ENCODE results near the gene PVALB. TPM values are rescaled to one million over a fixed set of nuclear protein-coding genes. Genes with fewer than 3 reads are reported as not detected.

The PVALB gene, protein sequence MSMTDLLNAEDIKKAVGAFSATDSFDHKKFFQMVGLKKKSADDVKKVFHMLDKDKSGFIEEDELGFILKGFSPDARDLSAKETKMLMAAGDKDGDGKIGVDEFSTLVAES
- not detected in 2 replicates for total RNA-seq

DNA sequence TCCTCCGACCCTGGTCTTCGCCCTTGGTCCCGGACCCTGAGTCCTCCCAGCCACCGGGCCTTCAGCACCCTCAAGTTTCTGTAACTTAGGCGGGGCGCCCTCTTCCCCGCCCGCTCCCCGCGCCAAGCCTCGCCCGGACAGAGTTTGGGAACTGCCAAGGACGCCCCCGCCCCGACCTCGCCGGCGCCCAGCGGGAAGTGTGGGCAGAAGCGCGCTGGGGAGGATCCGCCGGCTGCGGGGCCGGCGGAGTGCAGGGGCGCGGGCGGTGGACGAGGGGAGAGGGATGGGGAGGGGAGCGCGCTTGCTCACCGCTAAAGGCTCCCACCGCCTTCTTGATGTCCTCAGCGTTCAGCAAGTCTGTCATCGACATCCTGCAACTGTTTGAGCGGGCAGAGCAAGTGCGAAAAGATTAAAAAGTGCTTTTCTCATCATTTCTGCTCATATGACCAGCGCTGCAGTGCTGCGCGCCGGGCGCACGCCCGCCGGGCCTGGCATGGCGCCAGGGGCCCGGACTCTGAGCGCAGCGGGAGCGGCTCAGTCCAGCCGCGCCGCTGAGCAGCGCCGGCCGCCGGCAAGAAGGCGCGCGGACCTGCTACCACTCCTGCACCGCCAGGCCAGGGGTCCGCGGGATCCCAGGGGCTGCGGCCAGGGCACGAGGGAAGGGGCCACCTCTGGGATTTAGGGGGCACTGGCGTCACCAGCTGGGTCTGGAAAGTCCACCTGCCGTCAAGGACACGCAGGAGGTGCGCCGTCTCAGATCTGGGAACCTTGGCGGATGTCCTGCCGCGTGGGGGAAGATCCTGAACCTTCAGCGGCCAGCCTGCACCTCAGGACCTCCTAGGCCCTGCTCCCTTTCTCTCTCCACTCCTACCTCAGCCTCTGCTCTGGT is at the start of gene PVALB:
Gene PVALB, minus strand, starts transcription at position 400 of the 889 bp plus-strand sequence. Its CDS starts 30 bp downstream, at position 370.
- intact Hi-C loops (cut with micrococcal nuclease) = no loop called here

DNA sequence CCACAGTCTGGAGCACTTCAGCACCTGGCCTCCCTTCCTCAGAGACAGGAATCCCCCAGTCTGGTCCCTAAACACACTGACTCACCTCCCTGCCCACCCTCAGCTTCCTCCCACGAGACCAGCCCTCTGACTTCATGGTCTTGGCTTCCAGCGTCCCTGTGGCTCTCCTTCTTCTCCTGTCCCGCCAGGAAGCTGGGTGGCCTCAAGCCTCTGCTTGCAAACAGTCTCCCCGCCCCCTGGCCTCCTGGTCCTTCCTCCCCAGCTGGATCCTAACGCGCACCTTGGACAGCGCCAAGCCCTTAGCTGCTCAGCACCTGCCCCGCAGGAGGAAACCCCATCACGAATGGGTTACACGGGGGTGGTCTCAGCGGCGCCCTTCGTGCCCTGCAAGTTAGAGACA is 48.5 kb upstream of the PVALB start:
- intact Hi-C loops (cut with micrococcal nuclease) = no loop called here

DNA sequence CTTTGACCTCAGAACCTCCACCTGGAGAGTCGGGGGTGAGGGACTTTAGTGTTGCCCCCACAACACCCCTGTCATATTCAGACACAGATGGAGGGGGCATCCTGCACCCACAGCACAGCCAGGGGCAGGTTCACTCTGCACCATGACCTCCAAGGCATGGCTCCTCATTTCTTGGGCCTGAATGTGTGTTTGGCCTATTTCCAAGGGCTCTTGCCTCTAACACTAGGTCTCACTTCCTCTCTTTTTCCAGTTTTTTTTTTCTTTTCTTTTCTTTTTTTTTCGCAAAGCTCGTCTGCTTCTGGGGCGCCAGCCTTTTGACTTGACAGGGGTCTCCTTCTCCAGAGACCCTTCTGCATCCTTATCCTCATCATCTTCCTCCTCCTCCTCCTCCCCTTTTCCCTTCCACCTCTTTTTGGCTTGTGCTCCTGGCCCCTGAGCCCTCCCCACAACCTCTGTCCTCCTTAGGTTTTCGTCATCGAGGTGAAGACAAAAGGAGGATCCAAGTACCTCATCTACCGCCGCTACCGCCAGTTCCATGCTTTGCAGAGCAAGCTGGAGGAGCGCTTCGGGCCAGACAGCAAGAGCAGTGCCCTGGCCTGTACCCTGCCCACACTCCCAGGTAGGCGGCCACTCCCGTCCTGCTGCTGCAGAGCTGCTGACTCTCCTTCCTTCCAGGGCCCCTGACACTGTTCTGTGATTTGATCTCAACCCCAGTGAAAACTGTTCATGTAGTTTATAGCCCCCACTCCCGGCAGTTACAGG is 47.8 kb upstream of the PVALB start:
- intact Hi-C loops (cut with micrococcal nuclease) = loop anchor here (5.0 kb wide), 1 partner anchor 38 kb away; no protein-coding TSS in a partner anchor

DNA sequence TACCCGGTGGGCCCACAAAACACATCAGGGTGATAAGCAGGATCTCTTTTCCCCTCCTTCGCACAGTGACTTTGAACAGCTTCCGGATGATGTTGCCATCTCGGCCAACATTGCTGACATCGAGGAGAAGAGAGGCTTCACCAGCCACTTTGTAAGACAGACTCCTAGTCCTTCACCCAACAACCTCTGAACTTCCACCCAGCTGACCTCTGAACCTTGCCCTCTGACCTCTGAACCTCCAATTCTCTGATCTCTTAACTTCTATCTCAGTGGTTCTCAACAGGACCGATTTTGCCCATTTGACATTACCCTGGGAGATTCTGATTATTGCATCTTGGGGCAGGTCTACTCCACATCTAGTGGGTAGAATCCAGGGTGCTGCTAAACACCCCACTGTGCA is 47.1 kb upstream of the PVALB start:
- intact Hi-C loops (cut with micrococcal nuclease) = loop anchor here (5.0 kb wide), 1 partner anchor 38 kb away; no protein-coding TSS in a partner anchor

DNA sequence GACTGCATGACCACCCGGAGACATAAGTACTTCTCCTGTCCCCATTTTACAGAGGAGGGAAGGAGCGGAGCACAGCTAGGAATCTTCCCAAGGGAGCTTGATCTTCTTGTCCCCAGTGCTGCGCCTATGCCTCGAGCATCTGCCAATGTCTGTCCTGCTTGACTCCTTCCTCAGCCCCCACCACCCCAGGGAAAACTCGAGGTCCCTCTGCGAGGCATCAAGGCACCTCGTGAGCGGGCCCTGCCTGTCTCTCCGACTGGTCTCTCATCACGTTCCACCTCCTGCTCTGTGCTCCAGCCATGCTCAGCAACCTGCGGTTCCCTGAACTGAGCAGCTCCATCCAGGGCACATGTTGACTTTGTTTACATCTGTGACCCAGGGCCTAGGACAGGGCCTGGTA is 46.4 kb upstream of the PVALB start:
- intact Hi-C loops (cut with micrococcal nuclease) = loop anchor here (5.0 kb wide), 1 partner anchor 39 kb away; no protein-coding TSS in a partner anchor

DNA sequence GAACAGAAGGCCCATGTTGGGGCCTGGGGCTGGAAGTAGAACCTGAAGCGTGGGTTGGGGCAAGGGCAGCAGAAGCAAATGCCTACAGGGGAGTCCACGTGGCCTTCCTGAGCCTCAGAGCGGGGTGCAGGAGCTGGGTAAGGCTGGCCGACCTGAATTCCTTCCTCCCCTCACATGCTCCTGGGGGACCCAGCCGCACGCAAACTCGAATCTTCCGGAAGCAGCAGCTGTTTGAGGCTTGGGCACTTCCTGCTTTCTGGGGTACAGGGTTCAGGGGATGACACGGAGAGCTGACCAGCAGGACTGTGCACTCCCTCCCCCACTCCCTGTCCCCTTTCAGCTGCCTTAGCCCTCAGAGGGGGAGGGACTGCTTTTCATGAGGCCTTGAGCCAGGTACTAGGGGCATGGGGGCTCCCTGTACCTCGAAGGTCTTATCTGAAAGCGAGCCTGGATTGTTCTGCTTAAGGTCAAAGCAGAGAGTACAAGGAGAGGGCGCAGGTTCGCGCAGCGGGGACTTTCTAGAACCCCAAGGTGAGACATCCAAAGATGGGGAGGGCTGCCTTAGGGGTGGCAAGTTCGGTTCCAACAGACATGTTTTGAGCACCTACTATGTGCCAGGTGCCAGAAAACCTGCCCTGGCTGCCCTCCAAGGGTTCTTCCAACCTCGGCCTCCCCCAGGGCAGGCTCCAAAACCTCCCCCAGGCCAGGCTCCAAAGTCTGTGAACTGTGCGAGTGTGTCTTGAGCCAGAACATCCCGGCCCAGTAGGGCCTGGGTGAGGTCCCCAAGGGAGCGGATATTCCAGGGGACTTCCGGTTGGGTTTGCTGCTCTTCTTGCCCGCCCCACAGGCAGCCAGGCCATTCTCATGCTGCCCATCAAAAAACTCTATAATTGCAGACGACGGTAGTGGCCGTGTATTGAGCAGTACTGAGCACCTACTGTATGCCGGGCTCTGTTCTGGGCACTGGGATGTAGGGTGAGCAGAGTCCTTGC is 45.7 kb upstream of the PVALB start:
- intact Hi-C loops (cut with micrococcal nuclease) = loop anchor here (5.0 kb wide), 1 partner anchor 40 kb away; no protein-coding TSS in a partner anchor

DNA sequence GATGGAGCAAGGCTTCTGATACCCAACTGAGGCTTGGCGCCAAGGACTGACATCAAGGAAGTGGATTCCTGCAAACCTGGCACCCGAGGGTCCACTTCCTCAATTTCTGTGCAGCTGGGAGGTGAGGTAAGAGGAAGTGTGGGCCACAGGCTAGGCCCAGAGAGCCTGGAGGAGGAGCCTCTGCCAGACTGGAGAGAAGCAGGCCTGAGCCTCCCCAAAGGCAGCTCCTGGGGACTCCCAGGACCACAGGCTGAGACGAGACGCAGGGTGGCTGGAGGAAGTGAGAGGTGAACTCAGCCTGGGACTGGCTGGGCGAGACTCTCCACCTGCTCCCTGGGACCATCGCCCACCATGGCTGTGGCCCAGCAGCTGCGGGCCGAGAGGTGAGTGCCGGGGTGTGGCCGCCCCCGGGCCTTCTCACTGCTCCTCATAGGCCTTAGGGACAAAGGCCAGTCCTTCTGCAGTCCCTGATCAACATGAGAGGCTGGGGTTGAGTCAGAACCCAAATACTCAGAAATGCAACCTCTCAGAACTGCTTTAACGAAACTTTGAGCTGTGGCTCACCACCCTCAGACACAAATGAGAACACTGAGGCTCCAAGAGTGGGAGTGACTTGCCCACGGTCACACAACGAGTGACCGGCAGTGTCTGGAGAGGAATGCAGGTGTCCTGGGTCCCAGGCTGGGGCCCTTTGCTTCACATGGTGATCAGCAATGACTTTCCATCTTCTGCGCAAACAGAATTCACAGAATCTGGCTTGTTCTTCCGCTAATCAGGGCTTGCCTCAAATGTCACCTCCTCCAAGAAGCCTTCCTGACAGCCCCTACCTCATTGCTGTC is 44.2 kb upstream of the PVALB start, which contains the start of gene NCF4:
Gene NCF4, plus strand, starts transcription at position 186 of the 839 bp plus-strand sequence. Its CDS starts 166 bp downstream, at position 352.
- intact Hi-C loops (cut with micrococcal nuclease) = loop anchor here (1.0 to 5.0 kb wide), 2 partner anchors 12 to 41 kb away; no protein-coding TSS in a partner anchor

DNA sequence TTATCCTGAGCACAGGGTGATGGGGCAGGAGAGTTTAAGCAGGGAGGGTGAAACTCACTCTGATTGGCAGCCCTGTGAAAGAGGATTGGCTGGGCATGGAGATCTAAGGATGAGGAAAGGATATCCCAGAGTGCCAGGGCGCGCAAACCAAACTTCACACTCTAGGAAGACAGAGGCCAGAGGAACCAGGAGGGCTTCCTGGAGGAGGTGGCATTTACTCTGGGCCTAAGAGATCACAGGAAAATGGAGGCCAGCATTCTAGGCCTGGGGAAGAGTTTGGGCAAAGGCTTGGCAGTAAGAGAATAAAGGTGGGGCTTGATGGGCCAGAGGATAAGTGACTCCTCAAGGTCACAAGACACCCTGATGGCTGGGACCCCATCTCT is 43.6 kb upstream of the PVALB start:
- intact Hi-C loops (cut with micrococcal nuclease) = loop anchor here (5.0 kb wide), 1 partner anchor 42 kb away; no protein-coding TSS in a partner anchor

DNA sequence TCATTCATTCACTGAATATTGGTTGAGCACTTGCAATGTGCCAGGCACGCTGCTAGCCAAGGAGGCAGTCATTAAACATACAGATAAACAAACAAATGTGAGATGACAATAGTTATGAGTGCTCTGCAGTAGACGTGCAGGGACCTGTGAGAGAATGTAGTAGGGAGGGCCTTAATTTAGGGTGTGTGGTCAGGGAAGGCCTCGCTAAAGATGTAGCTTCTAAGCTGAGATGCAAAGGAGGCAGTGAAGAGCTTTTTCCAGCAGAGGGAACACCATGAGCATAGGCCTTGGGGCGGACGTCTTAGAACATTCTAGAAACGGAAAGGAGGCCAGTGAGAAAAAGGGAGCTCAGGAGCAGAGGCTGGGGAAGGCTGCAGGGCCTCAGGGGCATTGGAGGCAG is 43.2 kb upstream of the PVALB start:
- intact Hi-C loops (cut with micrococcal nuclease) = loop anchor here (5.0 kb wide), 1 partner anchor 42 kb away; no protein-coding TSS in a partner anchor

DNA sequence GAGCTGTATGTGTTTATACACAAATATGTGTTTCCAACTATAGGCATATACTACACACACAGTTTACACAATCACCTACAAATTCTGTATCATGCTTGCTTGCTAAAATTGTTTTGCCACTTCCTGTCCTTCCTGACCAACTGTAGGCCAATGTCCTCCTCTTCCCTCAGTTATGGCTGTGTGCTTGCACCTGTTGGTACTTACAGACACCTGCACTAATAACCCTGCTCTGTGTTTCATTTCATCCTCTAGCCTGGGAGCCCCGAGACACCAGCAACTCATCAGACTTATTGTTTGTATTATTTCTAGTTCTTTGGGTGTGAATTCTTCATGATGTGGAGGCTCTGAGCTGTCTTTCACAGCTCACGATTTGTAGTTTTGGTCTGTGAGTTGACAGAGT is 42.1 kb upstream of the PVALB start:
- intact Hi-C loops (cut with micrococcal nuclease) = loop anchor here (5.0 kb wide), 2 partner anchors 163 to 263 kb away; no protein-coding TSS in a partner anchor

DNA sequence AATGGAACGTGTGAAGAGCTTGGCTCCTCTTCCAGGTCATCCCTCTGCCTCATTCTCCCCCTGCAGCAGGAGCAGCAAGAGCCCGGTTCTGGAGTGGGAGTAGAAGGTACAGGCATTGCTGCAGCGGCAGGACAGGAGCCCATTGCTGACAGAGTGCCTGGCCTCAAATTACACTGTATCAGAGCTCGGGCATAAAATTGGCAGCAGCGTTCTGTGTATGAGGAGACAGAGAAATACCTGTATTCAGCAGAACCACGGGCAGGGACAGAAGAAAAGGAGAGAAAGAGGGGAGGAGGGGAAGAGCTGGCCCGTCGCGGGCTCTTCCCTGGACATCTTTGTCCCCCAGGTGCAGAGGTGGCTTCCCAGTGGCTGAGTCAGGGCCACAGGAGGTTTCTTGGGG is 41.3 kb upstream of the PVALB start:
- intact Hi-C loops (cut with micrococcal nuclease) = loop anchor here (5.0 kb wide), 2 partner anchors 164 to 264 kb away; no protein-coding TSS in a partner anchor

DNA sequence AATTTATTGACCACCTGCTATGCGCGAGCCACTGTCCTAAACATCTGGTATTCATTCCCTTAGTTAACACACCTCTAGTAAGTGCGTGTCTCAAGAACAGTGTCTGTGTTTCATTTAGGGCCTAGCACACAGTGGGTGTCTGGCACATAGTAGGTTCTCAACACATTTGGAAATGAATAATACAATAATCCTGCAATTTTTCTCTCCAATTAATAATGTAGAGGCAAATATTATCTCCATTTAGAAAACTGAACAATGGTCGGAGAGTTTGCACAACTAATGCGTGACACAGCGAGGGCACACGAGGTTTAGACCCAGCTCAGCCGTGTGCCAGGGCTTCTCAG is 39.9 kb upstream of the PVALB start:
- intact Hi-C loops (cut with micrococcal nuclease) = loop anchor here (1.0 to 5.0 kb wide), 8 partner anchors 66 to 343 kb away; no protein-coding TSS in a partner anchor

DNA sequence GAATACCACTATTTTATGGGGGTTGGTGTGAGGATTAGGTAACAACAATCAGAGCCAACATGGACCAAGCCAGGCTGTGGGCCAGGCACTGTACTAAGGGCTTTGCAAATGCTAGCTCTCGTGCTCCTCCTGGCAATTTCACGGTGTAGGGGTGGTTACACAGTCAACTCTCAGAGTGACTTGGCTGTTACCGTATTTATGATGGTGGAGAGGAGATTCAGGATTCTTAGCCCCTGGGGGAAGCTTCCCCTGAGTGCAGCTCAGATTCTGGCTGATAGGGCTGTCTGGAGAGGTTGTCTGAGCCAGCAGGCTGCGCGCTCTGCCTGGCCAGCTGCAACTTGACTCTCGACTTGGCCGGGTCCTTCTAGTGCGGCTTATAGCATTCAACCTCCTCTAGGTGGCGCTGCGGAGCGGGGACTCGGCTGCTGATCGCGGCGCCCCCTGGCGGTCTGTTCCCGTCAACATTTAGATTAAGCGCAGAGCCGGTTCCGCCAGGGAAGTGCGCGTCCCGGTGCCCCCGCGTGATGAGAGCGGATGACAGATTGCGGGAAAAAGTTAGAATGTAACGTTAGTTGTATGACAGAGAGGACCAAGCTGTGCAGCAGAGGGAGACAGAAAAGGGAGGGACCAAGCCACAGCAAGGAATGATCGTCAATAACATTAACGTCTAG is 39.4 kb upstream of the PVALB start:
- intact Hi-C loops (cut with micrococcal nuclease) = loop anchor here (1.0 to 5.0 kb wide), 8 partner anchors 65 to 343 kb away; no protein-coding TSS in a partner anchor

DNA sequence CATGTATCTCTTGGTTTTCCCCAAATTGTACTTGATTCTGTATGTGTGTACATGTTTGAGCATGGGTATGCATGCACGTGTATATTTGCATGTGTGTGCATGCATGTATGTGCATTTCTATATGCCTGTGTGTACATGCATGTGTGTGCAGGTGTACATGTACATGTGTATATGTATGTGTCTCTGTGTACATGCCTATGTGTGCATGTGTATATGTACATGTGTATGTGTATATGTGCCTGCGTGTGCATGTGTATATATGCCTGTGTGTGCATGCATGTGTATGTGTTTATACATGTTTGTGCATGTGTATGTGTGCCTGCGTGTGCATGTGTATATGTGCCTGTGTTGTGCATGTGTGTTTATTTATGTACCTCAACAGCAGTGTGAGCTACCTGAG is 38.6 kb upstream of the PVALB start:
- intact Hi-C loops (cut with micrococcal nuclease) = loop anchor here (5.0 kb wide), 2 partner anchors 167 to 267 kb away; no protein-coding TSS in a partner anchor

DNA sequence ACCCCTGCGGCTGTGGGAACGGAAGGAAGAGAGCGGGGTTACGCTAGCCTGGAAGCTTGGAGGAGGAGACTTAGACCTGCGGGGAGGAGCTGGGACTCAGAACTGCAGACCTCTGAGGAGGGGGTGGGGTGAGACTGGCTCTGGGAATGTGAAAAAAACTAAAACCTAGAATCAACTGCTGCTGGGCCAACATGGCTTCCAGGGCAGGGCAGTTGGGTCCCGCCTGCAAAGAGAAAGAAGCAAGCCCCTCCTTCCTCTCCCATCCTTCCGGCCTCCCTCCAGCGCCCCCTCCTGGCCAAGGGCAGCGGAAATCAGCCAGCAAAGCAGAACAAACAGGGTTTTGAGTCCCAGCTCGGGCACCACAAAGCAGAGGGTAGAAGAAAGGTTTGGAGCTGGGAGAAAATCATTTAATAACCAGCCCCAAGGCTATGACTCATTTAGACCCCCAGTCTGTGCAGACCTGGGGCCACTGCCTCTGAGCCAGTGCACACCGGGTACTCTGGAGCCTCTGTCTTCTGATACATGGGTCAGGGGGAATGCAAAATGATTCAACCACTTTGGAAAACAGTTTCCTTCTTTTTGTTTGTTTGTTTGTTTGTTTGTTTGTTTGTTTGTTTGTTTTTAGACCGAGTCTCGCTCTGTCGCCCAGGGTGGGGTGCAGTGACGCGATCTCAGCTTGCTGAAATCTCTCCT is 36.7 kb upstream of the PVALB start:
- intact Hi-C loops (cut with micrococcal nuclease) = loop anchor here (1.0 kb wide), 2 partner anchors 77 to 96 kb away; partner anchors contain the start of gene IFT27

DNA sequence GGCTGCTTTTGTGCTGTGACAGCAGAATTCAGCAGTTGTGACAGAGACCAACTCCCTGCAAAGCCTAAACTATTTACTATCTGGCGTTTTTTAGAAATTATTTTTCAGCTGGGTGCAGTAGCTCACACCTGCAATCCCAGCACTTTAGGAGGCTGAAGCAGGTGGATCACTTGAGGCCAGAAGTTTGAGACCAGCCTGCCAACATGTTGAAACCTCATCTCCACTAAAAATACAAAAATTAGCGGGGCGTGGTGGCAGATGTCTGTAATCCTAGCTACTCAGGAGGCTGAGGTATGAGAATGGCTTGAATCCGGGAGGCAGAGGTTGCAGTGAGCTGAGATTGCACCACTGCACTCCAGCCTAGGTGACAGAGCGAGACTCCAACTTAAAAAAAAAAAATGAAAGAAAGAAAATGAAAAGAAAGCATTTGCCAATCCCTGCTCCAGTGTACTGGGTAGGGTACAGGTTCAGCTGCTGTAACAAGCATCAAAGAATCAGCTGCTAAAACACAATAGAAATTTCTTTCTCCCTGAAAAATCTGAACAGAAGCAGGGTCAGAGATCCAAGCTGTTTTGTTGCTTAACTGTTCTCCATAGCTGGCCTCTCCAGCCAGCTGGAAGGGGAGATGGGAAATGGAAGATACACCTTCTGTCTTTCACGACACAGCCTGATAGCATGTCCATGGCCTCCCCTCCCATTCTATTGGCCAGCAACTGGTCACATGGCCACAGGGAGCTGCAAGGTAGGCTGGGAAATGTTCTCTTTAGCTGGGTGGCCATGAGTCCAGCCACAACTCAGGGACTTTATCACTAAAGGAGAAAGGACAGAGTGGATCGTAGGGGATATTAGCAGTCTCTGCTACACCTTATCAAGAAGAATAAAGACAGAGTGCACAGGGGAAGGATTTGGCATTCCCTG is 35.5 kb upstream of the PVALB start:
- intact Hi-C loops (cut with micrococcal nuclease) = no loop called here

DNA sequence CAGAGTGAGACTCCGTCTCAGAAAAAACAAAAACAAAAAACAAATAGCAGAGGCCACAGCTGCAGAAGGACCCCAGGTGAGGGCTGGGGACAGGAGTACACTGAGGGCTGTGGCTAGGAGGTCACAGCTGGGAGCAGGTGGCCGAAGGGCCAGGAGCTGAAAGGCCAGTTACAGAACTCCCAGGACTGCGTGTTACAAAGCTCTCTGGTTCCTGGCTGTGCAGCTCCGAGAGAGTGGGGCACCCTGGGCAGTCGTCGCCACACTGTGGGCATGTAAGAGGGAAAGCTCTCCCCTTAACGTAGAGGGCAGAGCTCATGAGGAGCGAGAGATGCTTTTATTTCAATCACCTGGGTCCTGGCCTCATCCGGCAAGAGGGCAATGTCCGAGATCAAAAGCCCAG is 33.8 kb upstream of the PVALB start:
- intact Hi-C loops (cut with micrococcal nuclease) = no loop called here

Data from T-helper 1 cell treated with Interleukin-12 subunit alpha and Interleukin-12 subunit beta and Interleukin-4 antibody, amounts not matched to agents 30 ng/mL and 1 ng/mL, for 36 hours (primary cell).